ENCODE measurements around the gene PCK1. TPM values are rescaled to one million over a fixed set of nuclear protein-coding genes. Genes with fewer than 3 reads are reported as not detected.

Gene PCK1
- total and polyA plus RNA-seq, 2 of the 13 experiments (the other 11 are each of a cell fraction or from before 2014, with no cell fraction given), result 6.5 to 12.6 TPM

DNA sequence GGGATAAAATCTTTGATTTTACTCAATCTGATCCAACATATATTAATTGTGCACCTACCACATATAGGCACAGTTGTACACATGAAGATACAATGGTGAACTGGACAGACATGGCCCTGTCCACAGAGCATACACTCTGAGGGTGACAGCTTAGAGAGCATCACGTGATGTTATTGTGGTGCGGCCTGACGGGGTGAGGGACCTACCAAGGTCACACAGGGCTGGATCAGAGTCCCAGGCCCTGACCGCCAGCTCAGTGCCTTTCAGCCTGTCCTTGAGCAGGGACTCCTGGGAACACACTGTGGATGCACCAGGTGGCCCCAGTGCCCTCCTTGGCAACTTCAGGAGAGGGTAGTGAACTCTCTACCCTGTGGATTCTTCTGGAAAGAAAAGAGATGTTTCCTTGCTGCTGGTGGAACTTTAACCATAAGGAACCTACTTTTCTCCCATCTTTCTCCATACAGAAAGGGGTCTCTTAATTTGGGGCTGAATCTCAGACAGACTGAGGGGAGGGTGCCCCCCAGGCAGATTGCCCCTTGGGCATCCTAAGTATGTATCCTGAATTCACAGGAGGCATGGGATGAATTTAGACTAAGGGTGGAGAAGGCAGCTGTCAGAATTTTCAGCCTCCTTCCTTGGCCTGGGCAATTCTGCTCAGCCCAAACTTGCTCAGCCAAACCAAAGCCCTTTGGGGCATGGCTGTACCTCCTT, 26.5 kb downstream of the PCK1 start:
- ATAC-seq (peak; percentile 57), DNase-seq (ENCODE audit: low spot score) (peak; percentile 73), FAIRE-seq (peak; percentile 26)
- no peaks in the 10 kb centered on the region for H3K36me3 ChIP-seq (replicated peaks in 1 of 2; ENCODE audit: control insufficient read depth in 1 of 2, insufficient read depth in 2 of 2, low read length in 2 of 2)
- H3K9me3 ChIP-seq (ENCODE audit: low read length), result peaks cover 8% of the 10 kb centered on the region
- H3K27ac ChIP-seq (ENCODE audit: extremely low read length, insufficient read depth, low read length), result peak overlapping the region; percentile 65
- POLR2A ChIA-PET, result interaction anchor here (1.0 to 2.8 kb wide), 10 partner anchors 9 to 195 kb away, joined by 3 to 57 read pairs (median 9); partner anchors contain the start of gene PCK1
- H3K9ac ChIP-seq (ENCODE audit: insufficient read depth, low read depth, low read length), result peak overlapping the region; percentile 9; the same call in 1 of the 2 replicates
- 7% methylated on average over 3 of the region's 4 CpGs for WGBS (ENCODE audit: low lambda C conversion rate)
- CTCF ChIA-PET (ENCODE audit: low intra/inter-chr PET ratio, low total read pairs), result no interaction called here
- intact Hi-C loops (cut with micrococcal nuclease; ENCODE audit: unreplicated experiment), result no loop called here
- H3K4me2 ChIP-seq (ENCODE audit: low read depth, low read length), result peak overlapping the region; percentile 26
- no peak overlapping the region for H2AFZ ChIP-seq (ENCODE audit: low read length)
- peaks cover 100% of the 10 kb centered on the region for H3K4me1 ChIP-seq (ENCODE audit: insufficient read depth, low read length)
- in situ Hi-C loops (cut with HindIII; ENCODE audit: extremely low pct_ligation_motif_present, low pct_unique_long_range_greater_than_20kb), result loop anchor here (10.0 kb wide), 1 partner anchor 203 kb away; no protein-coding TSS in a partner anchor
- no peaks in the 10 kb centered on the region for H4K20me1 ChIP-seq (ENCODE audit: insufficient read depth, low read length)
- H3K79me2 ChIP-seq (ENCODE audit: insufficient read depth, low read length), result no peaks in the 10 kb centered on the region
- BruUV-seq (replicated peaks), result no TSS peak
- H3K27me3 ChIP-seq (ENCODE audit: control insufficient read depth in 1 of 2, insufficient read depth in 2 of 2, low read length in 2 of 2), result no peaks in the 10 kb centered on the region
- H3K4me3 ChIP-seq (replicated peaks in 1 of 3; ENCODE audit: insufficient read depth in 1 of 3, low read depth in 2 of 3, low read length in 3 of 3), result peak overlapping the region in 1 of 3 experiments; percentile 5; a peak in 1 of 6 replicates
- TF ChIP-seq NFKBIZ (CRISPR knock-in tag; IDR thresholded peaks at IDR 0.05) (no peak), FOXA1 (IDR thresholded peaks at IDR 0.05) (no peak), FOXA1 (CRISPR knock-in tag; IDR thresholded peaks at IDR 0.05) (peak; percentile 53), MTF1 (CRISPR knock-in tag; IDR thresholded peaks at IDR 0.05) (no peak), ZFY (CRISPR knock-in tag; IDR thresholded peaks at IDR 0.05) (peak; percentile 78), BHLHE40 (IDR thresholded peaks at IDR 0.05; ENCODE audit: low read length) (peak; percentile 96), HMG20A (CRISPR knock-in tag; IDR thresholded peaks at IDR 0.05; ENCODE audit: borderline replicate concordance) (peak; percentile 84), HIVEP1 (CRISPR knock-in tag; IDR thresholded peaks at IDR 0.05) (peak; percentile 76; the same call in 1 of the 2 replicates), SIX4 (CRISPR knock-in tag; IDR thresholded peaks at IDR 0.05) (no peak), ZNF841 (CRISPR knock-in tag; IDR thresholded peaks at IDR 0.05; ENCODE audit: borderline replicate concordance) (no peak), HES4 (CRISPR knock-in tag; IDR thresholded peaks at IDR 0.05; ENCODE audit: borderline replicate concordance) (peak; percentile 60; the same call in 1 of the 2 replicates), JARID2 (CRISPR knock-in tag; IDR thresholded peaks at IDR 0.05; ENCODE audit: insufficient replicate concordance) (peak; percentile 59), SAFB2 (CRISPR knock-in tag; IDR thresholded peaks at IDR 0.05; ENCODE audit: borderline replicate concordance, low read depth) (peak; percentile 55; the same call in 1 of the 2 replicates), KDM6A (CRISPR knock-in tag; IDR thresholded peaks at IDR 0.05; ENCODE audit: low read depth) (peak; percentile 88), ZNF20 (CRISPR knock-in tag; IDR thresholded peaks at IDR 0.05) (no peak), RFX1 (IDR thresholded peaks at IDR 0.05) (no peak), ZBTB7A (CRISPR knock-in tag; IDR thresholded peaks at IDR 0.05) (peak; percentile 84), ZNF567 (CRISPR knock-in tag; IDR thresholded peaks at IDR 0.05; ENCODE audit: borderline replicate concordance) (no peak)
- TF ChIP-seq, protein P1, sequence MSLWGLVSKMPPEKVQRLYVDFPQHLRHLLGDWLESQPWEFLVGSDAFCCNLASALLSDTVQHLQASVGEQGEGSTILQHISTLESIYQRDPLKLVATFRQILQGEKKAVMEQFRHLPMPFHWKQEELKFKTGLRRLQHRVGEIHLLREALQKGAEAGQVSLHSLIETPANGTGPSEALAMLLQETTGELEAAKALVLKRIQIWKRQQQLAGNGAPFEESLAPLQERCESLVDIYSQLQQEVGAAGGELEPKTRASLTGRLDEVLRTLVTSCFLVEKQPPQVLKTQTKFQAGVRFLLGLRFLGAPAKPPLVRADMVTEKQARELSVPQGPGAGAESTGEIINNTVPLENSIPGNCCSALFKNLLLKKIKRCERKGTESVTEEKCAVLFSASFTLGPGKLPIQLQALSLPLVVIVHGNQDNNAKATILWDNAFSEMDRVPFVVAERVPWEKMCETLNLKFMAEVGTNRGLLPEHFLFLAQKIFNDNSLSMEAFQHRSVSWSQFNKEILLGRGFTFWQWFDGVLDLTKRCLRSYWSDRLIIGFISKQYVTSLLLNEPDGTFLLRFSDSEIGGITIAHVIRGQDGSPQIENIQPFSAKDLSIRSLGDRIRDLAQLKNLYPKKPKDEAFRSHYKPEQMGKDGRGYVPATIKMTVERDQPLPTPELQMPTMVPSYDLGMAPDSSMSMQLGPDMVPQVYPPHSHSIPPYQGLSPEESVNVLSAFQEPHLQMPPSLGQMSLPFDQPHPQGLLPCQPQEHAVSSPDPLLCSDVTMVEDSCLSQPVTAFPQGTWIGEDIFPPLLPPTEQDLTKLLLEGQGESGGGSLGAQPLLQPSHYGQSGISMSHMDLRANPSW (CRISPR knock-in tag; IDR thresholded peaks at IDR 0.05; ENCODE audit: borderline replicate concordance), result no peak
- TF ChIP-seq, protein P2, sequence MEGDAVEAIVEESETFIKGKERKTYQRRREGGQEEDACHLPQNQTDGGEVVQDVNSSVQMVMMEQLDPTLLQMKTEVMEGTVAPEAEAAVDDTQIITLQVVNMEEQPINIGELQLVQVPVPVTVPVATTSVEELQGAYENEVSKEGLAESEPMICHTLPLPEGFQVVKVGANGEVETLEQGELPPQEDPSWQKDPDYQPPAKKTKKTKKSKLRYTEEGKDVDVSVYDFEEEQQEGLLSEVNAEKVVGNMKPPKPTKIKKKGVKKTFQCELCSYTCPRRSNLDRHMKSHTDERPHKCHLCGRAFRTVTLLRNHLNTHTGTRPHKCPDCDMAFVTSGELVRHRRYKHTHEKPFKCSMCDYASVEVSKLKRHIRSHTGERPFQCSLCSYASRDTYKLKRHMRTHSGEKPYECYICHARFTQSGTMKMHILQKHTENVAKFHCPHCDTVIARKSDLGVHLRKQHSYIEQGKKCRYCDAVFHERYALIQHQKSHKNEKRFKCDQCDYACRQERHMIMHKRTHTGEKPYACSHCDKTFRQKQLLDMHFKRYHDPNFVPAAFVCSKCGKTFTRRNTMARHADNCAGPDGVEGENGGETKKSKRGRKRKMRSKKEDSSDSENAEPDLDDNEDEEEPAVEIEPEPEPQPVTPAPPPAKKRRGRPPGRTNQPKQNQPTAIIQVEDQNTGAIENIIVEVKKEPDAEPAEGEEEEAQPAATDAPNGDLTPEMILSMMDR (CRISPR knock-in tag; IDR thresholded peaks at IDR 0.05), result peak; percentile 48
- TF ChIP-seq, protein P3, sequence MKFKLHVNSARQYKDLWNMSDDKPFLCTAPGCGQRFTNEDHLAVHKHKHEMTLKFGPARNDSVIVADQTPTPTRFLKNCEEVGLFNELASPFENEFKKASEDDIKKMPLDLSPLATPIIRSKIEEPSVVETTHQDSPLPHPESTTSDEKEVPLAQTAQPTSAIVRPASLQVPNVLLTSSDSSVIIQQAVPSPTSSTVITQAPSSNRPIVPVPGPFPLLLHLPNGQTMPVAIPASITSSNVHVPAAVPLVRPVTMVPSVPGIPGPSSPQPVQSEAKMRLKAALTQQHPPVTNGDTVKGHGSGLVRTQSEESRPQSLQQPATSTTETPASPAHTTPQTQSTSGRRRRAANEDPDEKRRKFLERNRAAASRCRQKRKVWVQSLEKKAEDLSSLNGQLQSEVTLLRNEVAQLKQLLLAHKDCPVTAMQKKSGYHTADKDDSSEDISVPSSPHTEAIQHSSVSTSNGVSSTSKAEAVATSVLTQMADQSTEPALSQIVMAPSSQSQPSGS (CRISPR knock-in tag; IDR thresholded peaks at IDR 0.05), result peak; percentile 83
